Vagina (tissue), 2 donors: ENCODE data around the gene VPREB3. TPM values are rescaled to one million over a fixed set of nuclear protein-coding genes. Genes with fewer than 3 reads are reported as not detected.
A peak's percentile ranks its signal among the peaks of the same experiment; 100 is the strongest.

Source experiments
- DNase-seq, 2 donors: peaks; one replicate each; pipeline ENCODE4 v3.0.0-alpha.2; 2017; ENCODE audit errors: extremely low spot score in 2 of 2
- H3K27ac ChIP-seq: fragments of 200-600 bp; sonication (generic); one replicate; pipeline ENCODE4 v1.5.1; 2019
- H3K27me3 ChIP-seq: fragments of 200-600 bp; sonication (generic); one replicate; pipeline ENCODE4 v1.5.1; 2019
- H3K36me3 ChIP-seq, 2 donors: fragments of 200-600 bp; sonication (generic); one replicate each; pipeline ENCODE4 v1.5.1; 2017 to 2019
- H3K4me1 ChIP-seq: fragments of 200-600 bp; sonication (generic); one replicate; pipeline ENCODE4 v1.5.1; 2019
- H3K4me3 ChIP-seq, 2 donors: fragments of 200-600 bp; sonication (generic); 1 replicate in 1 of 2; 2 replicates in 1 of 2; pipeline ENCODE4 v1.5.1; 2016 to 2019
- H3K9me3 ChIP-seq: fragments of 200-600 bp; sonication (generic); one replicate; pipeline ENCODE4 v1.5.1; 2019
- POLR2A ChIP-seq, 2 donors: fragments of 450-650 bp; IDR thresholded peaks; one replicate each; pipeline ENCODE4 v1.6.1; 2017; ENCODE audit warnings: antibody characterized with exemption in 2 of 2, mild to moderate bottlenecking in 2 of 2, moderate library complexity in 2 of 2
- POLR2AphosphoS5 ChIP-seq, 2 donors: sonication (generic); formaldehyde crosslinking; IDR thresholded peaks; one replicate each; pipeline ENCODE4 v1.9.0; 2017; ENCODE audit warnings: antibody characterized with exemption in 2 of 2, mild to moderate bottlenecking in 2 of 2, low read depth in 1 of 2; ENCODE audit not compliant: insufficient read depth in 1 of 2
- intact Hi-C: fragments of 100-400 bp; cut with DNase I; formaldehyde crosslinking; loops from one replicate; pipeline ENCODE4 v1.15.1; 2023
- total RNA-seq: library from RNA; depleted of rRNA; stranded (reverse); fragments of >200 nt; gene quantifications from one replicate; pipeline ENCODE4 v1.2.3, GENCODE V29; 2016
- TF ChIP-seq, protein P1 (sequence below), 3 experiments: fragments of 450-650 bp in 2 of 3; fragments of 200-600 bp in 1 of 3; sonication (generic) in 1 of 3; IDR thresholded peaks; one replicate each; pipeline ENCODE4 v1.5.1; 2017 to 2019; ENCODE audit warnings: antibody characterized with exemption in 3 of 3, mild to moderate bottlenecking in 2 of 3, moderate library complexity in 2 of 3

VPREB3 gene
- total RNA-seq, 1 donor from 2014 or later = not detected

DNA sequence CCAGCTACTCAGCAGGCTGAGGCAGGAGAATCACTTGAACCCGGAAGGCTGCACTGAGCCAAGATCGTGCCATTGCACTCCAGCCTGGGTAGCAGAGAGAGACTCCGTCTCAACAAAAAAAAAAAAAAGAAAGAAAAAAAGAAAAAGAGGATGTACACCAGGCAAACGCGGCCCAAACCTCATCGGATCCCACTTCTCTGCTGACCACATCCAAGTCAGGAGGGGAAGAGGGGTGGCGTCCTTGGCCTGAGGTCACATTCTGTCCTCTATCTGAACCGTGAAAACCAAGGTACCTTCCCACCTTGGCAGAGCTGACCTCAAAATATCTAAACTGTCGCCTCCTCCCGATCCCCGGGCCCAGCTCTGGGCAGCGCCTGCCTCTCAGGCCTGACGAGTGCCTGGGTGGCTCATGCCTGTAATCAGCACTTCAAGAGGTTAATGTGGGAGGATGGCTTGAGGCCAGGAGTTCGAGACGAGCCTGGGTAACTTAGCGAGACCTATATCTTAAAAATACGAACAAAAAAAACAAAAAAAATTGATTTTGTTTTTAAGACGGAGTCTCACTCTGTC is 38.3 kb downstream of the VPREB3 start:
- H3K27ac ChIP-seq = no peak overlapping the region
- TF ChIP-seq POLR2A (IDR thresholded peaks at IDR 0.05) = no peak
- no peak for TF ChIP-seq POLR2AphosphoS5 (IDR thresholded peaks at IDR 0.05; ENCODE audit: insufficient read depth in 1 of 2, low read depth in 1 of 2)
- TF ChIP-seq, protein P1, sequence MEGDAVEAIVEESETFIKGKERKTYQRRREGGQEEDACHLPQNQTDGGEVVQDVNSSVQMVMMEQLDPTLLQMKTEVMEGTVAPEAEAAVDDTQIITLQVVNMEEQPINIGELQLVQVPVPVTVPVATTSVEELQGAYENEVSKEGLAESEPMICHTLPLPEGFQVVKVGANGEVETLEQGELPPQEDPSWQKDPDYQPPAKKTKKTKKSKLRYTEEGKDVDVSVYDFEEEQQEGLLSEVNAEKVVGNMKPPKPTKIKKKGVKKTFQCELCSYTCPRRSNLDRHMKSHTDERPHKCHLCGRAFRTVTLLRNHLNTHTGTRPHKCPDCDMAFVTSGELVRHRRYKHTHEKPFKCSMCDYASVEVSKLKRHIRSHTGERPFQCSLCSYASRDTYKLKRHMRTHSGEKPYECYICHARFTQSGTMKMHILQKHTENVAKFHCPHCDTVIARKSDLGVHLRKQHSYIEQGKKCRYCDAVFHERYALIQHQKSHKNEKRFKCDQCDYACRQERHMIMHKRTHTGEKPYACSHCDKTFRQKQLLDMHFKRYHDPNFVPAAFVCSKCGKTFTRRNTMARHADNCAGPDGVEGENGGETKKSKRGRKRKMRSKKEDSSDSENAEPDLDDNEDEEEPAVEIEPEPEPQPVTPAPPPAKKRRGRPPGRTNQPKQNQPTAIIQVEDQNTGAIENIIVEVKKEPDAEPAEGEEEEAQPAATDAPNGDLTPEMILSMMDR (IDR thresholded peaks at IDR 0.05) = no peak
- intact Hi-C loops = no loop called here

DNA sequence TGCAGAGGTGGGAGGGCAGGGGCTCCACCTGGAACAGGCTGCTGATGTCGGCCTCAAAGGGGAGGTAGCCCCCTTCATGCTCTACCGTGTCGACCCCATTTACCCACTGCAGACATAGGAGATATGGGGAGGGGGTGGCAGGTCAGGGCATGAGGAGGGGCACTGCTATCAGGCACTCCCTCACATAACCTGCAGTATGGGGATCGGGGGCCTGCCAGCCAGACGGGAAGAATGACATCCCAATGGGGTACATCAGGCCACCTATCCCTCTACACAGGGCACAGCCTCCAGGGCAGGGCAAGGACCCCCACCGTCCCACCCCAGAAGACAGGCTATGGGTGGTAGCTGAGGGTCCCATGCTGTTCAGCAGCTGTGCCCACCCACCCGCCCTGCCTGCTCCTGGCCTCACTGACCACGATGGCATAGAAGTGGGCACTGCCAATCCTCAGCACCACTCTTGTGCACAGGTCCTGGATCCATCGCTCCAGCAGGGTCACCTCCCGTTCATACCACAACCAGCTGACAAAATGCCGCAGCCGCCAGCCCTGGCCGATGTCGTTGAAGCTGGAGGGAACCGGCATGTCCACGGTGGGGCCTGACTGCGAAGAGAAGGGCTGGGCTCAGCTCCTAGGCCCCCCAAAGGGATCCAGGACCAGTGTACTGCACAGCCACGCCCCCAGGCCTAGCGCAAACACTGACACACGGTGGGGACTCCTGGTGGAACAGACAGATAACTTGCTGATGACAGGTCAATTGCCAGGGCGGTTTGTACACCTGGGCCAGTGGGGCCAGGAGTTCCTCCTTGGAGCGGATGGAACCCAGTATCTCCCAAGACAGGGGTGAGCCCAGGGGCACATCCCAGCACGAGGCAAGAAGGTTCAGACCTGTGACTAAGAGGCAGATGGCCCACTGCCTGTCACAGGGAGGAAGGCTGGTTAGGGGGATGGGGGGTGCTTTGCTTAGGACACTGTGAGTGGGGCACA is 39.3 kb downstream of the VPREB3 start:
- no peak for DNase-seq

More for the DNA sequence above, 38.3 kb downstream of the VPREB3 start:
- H3K9me3 ChIP-seq = no peaks in the 10 kb centered on the region
- DNase-seq = no peak
- H3K27me3 ChIP-seq = no peaks in the 10 kb centered on the region
- H3K4me3 ChIP-seq = peak overlapping the region; percentile 77 to 95
- peaks cover 15% of the 10 kb centered on the region for H3K4me1 ChIP-seq
- peaks cover 0 to 35% of the 10 kb centered on the region in 2 donors for H3K36me3 ChIP-seq

GRCh38 chr22:23713696-23714595 is 40.3 kb downstream of the VPREB3 start:
- Histone ChIP-seq H3K4me1 (peaks cover 15% of the 10 kb centered on the region), H3K36me3 (peaks cover 0 to 47% of the 10 kb centered on the region in 2 donors), H3K27ac (no peak overlapping the region), H3K4me3 (no peak overlapping the region), H3K27me3 (no peaks in the 10 kb centered on the region), H3K9me3 (no peaks in the 10 kb centered on the region)
- intact Hi-C loops = no loop called here
- TF ChIP-seq POLR2AphosphoS5 (IDR thresholded peaks at IDR 0.05; ENCODE audit: insufficient read depth in 1 of 2, low read depth in 1 of 2) = no peak
- TF ChIP-seq POLR2A (IDR thresholded peaks at IDR 0.05) = no peak
- TF ChIP-seq, protein P1 (IDR thresholded peaks at IDR 0.05) = no peak
- DNase-seq = no peak

More for the DNA sequence above, 39.3 kb downstream of the VPREB3 start:
- Histone ChIP-seq H3K36me3 (peaks cover 0 to 39% of the 10 kb centered on the region in 2 donors), H3K27ac (no peak overlapping the region), H3K9me3 (no peaks in the 10 kb centered on the region), H3K4me3 (no peak overlapping the region), H3K4me1 (peaks cover 15% of the 10 kb centered on the region), H3K27me3 (no peaks in the 10 kb centered on the region)
- intact Hi-C loops = no loop called here
- TF ChIP-seq, protein P1 (IDR thresholded peaks at IDR 0.05) = no peak
- TF ChIP-seq POLR2AphosphoS5 (IDR thresholded peaks at IDR 0.05; ENCODE audit: insufficient read depth in 1 of 2, low read depth in 1 of 2) (no peak), POLR2A (IDR thresholded peaks at IDR 0.05) (no peak)

DNA sequence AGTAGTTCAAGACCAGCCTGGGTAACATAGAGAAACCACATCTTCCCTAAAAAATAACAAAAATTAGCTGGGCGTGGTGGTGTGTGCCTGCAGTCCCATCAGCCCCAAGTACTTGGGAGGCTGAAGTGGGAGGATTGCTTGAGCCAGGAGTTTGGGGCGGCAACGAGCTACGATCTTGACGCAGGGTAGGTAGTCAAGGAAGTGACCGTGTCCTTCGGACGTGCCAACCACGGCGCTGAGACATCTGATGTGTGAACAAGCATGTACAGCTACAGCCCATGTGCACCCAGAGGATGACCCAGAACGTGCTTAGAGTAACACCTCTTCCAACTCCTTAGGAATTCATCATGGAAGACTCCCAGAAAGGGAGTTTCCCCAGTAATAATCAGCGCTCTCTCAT is 42.0 kb downstream of the VPREB3 start:
- H3K36me3 ChIP-seq = peaks cover 0 to 55% of the 10 kb centered on the region in 2 donors
- intact Hi-C loops = no loop called here
- no peaks in the 10 kb centered on the region for H3K9me3 ChIP-seq

More for the DNA sequence above, 42.0 kb downstream of the VPREB3 start:
- DNase-seq = no peak
- H3K4me3 ChIP-seq = no peak overlapping the region
- H3K27me3 ChIP-seq = no peaks in the 10 kb centered on the region
- TF ChIP-seq, protein P1 (IDR thresholded peaks at IDR 0.05) = no peak
- no peak for TF ChIP-seq POLR2AphosphoS5 (IDR thresholded peaks at IDR 0.05; ENCODE audit: insufficient read depth in 1 of 2, low read depth in 1 of 2)
- no peak for TF ChIP-seq POLR2A (IDR thresholded peaks at IDR 0.05)
- no peak overlapping the region for H3K27ac ChIP-seq
- peaks cover 10% of the 10 kb centered on the region for H3K4me1 ChIP-seq
